ENCODE measurements around the gene TKT. TPM values are rescaled to one million over a fixed set of nuclear protein-coding genes. Genes with fewer than 3 reads are reported as not detected.

The TKT gene
- polyA plus RNA-seq, 1 experiment = 220 TPM

DNA sequence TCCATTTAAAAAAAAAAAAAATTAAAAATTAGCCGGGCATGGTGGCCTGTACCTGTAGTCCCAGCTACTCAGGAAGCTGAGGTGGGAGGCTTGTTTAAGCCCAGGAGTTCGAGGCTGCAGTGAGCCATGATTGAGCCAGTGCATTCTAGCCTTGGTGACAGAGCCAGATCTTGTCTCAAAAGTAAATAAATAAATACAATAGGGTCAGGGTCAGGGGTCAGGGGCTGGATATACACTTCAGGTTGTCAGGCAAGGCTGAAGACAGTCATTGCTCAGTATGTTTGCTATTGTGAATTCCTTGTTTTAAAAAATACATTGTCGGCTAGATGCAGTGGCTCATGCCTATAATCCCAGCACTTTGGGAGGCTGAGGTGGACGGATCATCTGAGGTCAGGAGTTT is 8.1 kb upstream of the TKT start:
- ChIA-PET CTCF (no interaction called here), POLR2A (interaction anchor here (0.6 kb wide), 1 partner anchor 11 kb away, joined by 5 read pairs; no protein-coding TSS in a partner anchor)
- DNase-seq (ENCODE audit: low read depth, low spot score) = no peak
- H3K27me3 ChIP-seq (ENCODE audit: control insufficient read depth, insufficient read depth, low read length) = no peaks in the 10 kb centered on the region
- H3K4me3 ChIP-seq (ENCODE audit: low read depth, low read length) = no peak overlapping the region
- TF ChIP-seq, protein P1, sequence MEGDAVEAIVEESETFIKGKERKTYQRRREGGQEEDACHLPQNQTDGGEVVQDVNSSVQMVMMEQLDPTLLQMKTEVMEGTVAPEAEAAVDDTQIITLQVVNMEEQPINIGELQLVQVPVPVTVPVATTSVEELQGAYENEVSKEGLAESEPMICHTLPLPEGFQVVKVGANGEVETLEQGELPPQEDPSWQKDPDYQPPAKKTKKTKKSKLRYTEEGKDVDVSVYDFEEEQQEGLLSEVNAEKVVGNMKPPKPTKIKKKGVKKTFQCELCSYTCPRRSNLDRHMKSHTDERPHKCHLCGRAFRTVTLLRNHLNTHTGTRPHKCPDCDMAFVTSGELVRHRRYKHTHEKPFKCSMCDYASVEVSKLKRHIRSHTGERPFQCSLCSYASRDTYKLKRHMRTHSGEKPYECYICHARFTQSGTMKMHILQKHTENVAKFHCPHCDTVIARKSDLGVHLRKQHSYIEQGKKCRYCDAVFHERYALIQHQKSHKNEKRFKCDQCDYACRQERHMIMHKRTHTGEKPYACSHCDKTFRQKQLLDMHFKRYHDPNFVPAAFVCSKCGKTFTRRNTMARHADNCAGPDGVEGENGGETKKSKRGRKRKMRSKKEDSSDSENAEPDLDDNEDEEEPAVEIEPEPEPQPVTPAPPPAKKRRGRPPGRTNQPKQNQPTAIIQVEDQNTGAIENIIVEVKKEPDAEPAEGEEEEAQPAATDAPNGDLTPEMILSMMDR (IDR thresholded peaks at IDR 0.05; ENCODE audit: low read depth, low read length) = no peak
- H3K9me3 ChIP-seq (ENCODE audit: control insufficient read depth, insufficient read depth, low read length) = no peaks in the 10 kb centered on the region
- no peak overlapping the region for H3K27ac ChIP-seq (ENCODE audit: low read depth, low read length)

DNA sequence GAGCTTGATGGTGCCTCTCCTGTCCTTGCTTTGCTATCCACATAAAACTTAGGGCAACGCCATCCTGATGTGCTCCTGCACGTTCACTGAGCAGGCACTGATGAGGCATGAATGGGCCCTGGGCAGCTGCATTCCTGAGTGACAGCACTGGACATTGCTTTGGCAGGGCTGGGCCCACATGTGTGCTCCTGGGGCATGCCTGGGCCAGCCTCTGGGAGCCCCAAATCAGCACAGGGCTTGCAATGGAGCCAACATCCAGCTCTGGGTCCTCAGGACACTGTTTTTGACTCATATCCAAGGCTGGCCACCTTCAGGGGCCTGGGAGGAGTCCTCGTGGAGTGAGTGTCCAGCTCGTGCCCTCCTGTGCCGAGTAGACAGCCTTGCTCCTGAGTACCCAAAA is 5.9 kb upstream of the TKT start:
- Histone ChIP-seq H3K27me3 (ENCODE audit: control insufficient read depth, insufficient read depth, low read length) (no peaks in the 10 kb centered on the region), H3K27ac (ENCODE audit: low read depth, low read length) (no peak overlapping the region), H3K4me3 (ENCODE audit: low read depth, low read length) (no peak overlapping the region), H3K9me3 (ENCODE audit: control insufficient read depth, insufficient read depth, low read length) (no peaks in the 10 kb centered on the region)
- TF ChIP-seq, protein P1 (IDR thresholded peaks at IDR 0.05; ENCODE audit: low read depth, low read length) = no peak
- POLR2A ChIA-PET = no interaction called here
- no peak for DNase-seq (ENCODE audit: low read depth, low spot score)
- CTCF ChIA-PET = interaction anchor here (0.7 kb wide), 1 partner anchor 38 kb away, joined by 3 read pairs; no protein-coding TSS in a partner anchor

DNA sequence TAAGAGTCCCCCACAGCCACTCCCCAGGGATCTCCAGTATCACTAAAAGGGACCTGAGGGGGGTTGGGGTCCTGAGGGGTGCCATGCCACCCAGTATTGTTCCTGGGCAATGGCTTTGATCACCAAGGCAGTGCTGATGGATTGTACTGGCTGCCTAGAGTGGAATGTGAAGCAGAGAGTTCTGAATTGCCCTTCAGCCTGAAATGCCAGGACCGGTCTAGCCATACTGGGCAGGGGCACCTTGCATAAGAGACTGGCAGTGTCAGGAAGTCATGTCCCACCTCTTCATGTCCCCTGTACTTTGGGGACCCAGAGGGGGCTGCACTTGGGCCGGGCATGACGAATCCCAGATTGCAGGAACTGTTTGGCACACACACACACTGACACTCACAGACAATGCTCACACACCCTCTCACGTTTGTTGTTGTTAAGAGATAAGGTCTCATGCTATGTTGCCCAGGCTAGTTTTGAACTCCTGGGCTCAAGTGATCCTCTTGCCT is 4.5 kb upstream of the TKT start:
- no peaks in the 10 kb centered on the region for H3K27me3 ChIP-seq (ENCODE audit: control insufficient read depth, insufficient read depth, low read length)
- POLR2A ChIA-PET = no interaction called here

DNA sequence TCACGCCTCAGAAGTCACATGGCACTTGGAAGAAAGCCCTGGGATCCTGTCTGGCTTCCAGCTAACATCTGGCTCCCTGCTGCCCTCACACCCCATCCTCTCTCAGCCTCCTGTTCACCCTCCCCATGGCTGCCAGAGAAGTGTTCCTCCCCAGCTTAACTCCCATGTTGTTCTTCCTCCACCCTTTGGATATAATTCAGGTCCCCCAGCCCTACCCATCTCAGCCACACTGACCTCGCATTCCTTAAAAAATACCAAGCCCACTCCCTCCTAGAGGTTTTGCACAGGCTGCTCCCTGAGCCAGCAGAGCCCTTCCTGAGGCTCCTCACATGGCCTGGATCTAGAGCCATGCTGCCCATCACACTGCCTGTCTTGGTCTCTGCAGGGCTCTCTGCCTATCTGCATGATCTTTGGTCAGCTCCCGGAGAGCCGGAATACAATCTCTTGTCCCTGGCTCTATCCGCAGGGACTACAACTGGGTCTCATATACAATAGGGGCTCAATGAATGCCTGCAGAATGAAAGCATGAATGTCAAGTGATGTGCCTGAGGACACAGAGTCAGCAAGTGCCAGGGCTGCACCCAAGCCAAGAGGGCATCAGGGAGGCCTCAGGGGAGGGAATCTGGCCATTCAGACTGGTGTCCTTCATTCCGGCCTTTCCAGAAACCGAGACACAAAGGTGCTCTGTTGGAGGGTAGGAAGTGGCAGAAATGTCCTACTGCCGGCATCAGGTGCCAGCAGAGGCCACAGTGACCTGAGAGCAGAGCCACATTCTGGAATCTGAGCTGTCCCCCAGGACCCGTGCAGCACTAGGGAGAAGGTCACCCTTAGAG is 3.8 kb upstream of the TKT start:
- TF ChIP-seq, protein P1 (IDR thresholded peaks at IDR 0.05; ENCODE audit: low read depth, low read length) = no peak
- no peak for DNase-seq (ENCODE audit: low read depth, low spot score)
- no peak overlapping the region for H3K27ac ChIP-seq (ENCODE audit: low read depth, low read length)
- H3K9me3 ChIP-seq (ENCODE audit: control insufficient read depth, insufficient read depth, low read length) = peaks cover 5% of the 10 kb centered on the region; the same call in 1 of the 2 replicates
- ChIA-PET CTCF (interaction anchor here (0.9 kb wide), 1 partner anchor 40 kb away, joined by 5 read pairs; no protein-coding TSS in a partner anchor), POLR2A (no interaction called here)
- H3K4me3 ChIP-seq (ENCODE audit: low read depth, low read length) = no peak overlapping the region
- no peaks in the 10 kb centered on the region for H3K27me3 ChIP-seq (ENCODE audit: control insufficient read depth, insufficient read depth, low read length)

More for the DNA sequence above, 4.5 kb upstream of the TKT start:
- TF ChIP-seq, protein P1 (IDR thresholded peaks at IDR 0.05; ENCODE audit: low read depth, low read length) = no peak
- no peak overlapping the region for H3K27ac ChIP-seq (ENCODE audit: low read depth, low read length)
- CTCF ChIA-PET = no interaction called here
- H3K9me3 ChIP-seq (ENCODE audit: control insufficient read depth, insufficient read depth, low read length) = no peaks in the 10 kb centered on the region
- no peak overlapping the region for H3K4me3 ChIP-seq (ENCODE audit: low read depth, low read length)
- DNase-seq (ENCODE audit: low read depth, low spot score) = no peak

Measured in AG04450 (cell line).